Pancreas (tissue), 10 donors: ENCODE data around the gene DHX30. TPM values are rescaled to one million over a fixed set of nuclear protein-coding genes. Genes with fewer than 3 reads are reported as not detected.

Experiments used
- ATAC-seq, 4 donors: fragments of 200-7000 bp; cut with Tn5 transposase; one replicate each; pipeline versions ENCODE4 v1.8.0 to v1.9.1; 2020; ENCODE audit warnings: mild to moderate bottlenecking in 4 of 4, moderate library complexity in 4 of 4
- DNase-seq, 6 donors: peaks; one replicate each; pipeline ENCODE4 v3.0.0-alpha.2; 2020
- FAIRE-seq: peaks from 2 replicates; lab custom pipeline; 2012; peaks lifted over from hg19 to GRCh38; lab: Jason Lieb, UNC
- H3K27ac ChIP-seq, 4 donors: fragments of 200-600 bp; sonication (generic); 1 replicate in 3 of 4; 2 replicates in 1 of 4; pipeline versions ENCODE4 v1.5.0 to v1.8.0; 2020
- H3K27me3 ChIP-seq, 4 donors: fragments of 200-600 bp; one replicate each; pipeline ENCODE4 v1.8.0; 2021
- H3K36me3 ChIP-seq, 3 donors: fragments of 200-600 bp; sonication (generic) in 1 of 3; one replicate each; pipeline versions ENCODE4 v1.5.0 to v1.8.0; 2020 to 2021
- H3K4me1 ChIP-seq, 3 donors: fragments of 200-600 bp; one replicate each; pipeline ENCODE4 v1.8.0; 2021
- H3K4me3 ChIP-seq, 4 donors: fragments of 200-600 bp; sonication (generic) in 2 of 4; one replicate each; pipeline versions ENCODE4 v1.5.0 to v1.8.0; 2020 to 2021
- H3K9me3 ChIP-seq, 4 donors: fragments of 200-600 bp; one replicate each; pipeline ENCODE4 v1.8.0; 2021
- CTCF ChIP-seq, 4 donors: fragments of 200-600 bp; sonication (generic) in 3 of 4; IDR thresholded peaks; one replicate each; pipeline versions ENCODE4 v1.5.0 to v1.8.0; 2021; ENCODE audit warnings: antibody characterized with exemption in 4 of 4
- WGBS, 2 donors: extraction: QIAGEN DNeasy Blood & Tissue Kit; methylation state at CpG; one replicate each; pipeline ENCODE4 v1.1.7; 2013; 5-methylcytosine and 5-hydroxymethylcytosine counted together
- intact Hi-C, 3 donors: fragments of 100-400 bp; cut with DNase I; formaldehyde crosslinking; loops; one replicate each; pipeline versions ENCODE4 v1.11.1 to v1.14.2; 2022
- polyA plus RNA-seq, 2 donors: library from polyadenylated mRNA; stranded (reverse); fragments of 200-250 nt; gene quantifications; one replicate each; pipeline ENCODE4 v1.2.3, GENCODE V29; 2013
- total RNA-seq, 6 donors: library from RNA; stranded (reverse); fragmentation: NEBNext Ultra II Directional in 4 of 6; extraction: Animal tissue kit (Norgen Biotek cat#: 25700) in 4 of 6; gene quantifications; one replicate each; pipeline versions ENCODE4 v1.2.1 to v1.2.4, GENCODE V29; 2021 to 2023
- donor health status: healthy with polysubstance abuse.
- donor health status: DM: no; HTN: no; CAD: no; lungs with moderate emphysema.
- donor health status: DM: no; HTN: no; CAD: no.
- donor health status: control.
- donor health status: control.
- donor health status: Bipolar disorder and iron deficiency.
- donor health status: DM: yes; HTN: yes; CAD: no.
- donor health status: DM: no; HTN: no; CAD: no.
- donor health status: DM: no; HTN: no; CAD: no.
- donor health status: DM: yes; HTN: yes; CAD: no.

Gene DHX30
- total and polyA plus RNA-seq, 8 donors, result 19.7 to 53.8 (median 23.7) TPM

GRCh38 chr3:47874913-47875312, 72.0 kb downstream of the DHX30 start:
- H3K4me3 ChIP-seq, result no peak overlapping the region
- DNase-seq (no peak), FAIRE-seq (no peak), ATAC-seq (peak in 3 of 4 donors; percentile 24 to 58 (median 47))
- 11 to 14% methylated on average over 1 of the region's 1 CpG for WGBS, 2 donors
- intact Hi-C loops, result no loop called here
- peaks cover 0 to 21% (median 21%) of the 10 kb centered on the region in 3 donors for H3K36me3 ChIP-seq
- no peaks in the 10 kb centered on the region for H3K9me3 ChIP-seq
- H3K27me3 ChIP-seq, result no peaks in the 10 kb centered on the region
- H3K4me1 ChIP-seq, result peaks cover 0 to 6% (median 0%) of the 10 kb centered on the region in 3 donors
- no peak for TF ChIP-seq CTCF (IDR thresholded peaks at IDR 0.05)
- H3K27ac ChIP-seq, result peak overlapping the region in 1 of 4 donors; percentile 12

GRCh38 chr3:47877290-47877689, 74.4 kb downstream of the DHX30 start:
- H3K9me3 ChIP-seq, result no peaks in the 10 kb centered on the region
- no peak for TF ChIP-seq CTCF (IDR thresholded peaks at IDR 0.05)
- intact Hi-C loops, result no loop called here
- no peak overlapping the region for H3K27ac ChIP-seq
- H3K4me1 ChIP-seq, result peaks cover 0 to 6% (median 0%) of the 10 kb centered on the region in 3 donors
- ATAC-seq (no peak), FAIRE-seq (no peak), DNase-seq (no peak)
- H3K4me3 ChIP-seq, result no peak overlapping the region
- H3K27me3 ChIP-seq, result no peaks in the 10 kb centered on the region
- H3K36me3 ChIP-seq, result peaks cover 0 to 4% (median 0%) of the 10 kb centered on the region in 3 donors
- 90 to 91% methylated on average over 3 of the region's 3 CpGs for WGBS, 2 donors

GRCh38 chr3:47877719-47878118, 74.8 kb downstream of the DHX30 start:
- peaks cover 0 to 4% (median 0%) of the 10 kb centered on the region in 3 donors for H3K36me3 ChIP-seq
- no peak for FAIRE-seq
- H3K4me1 ChIP-seq, result peaks cover 0 to 6% (median 0%) of the 10 kb centered on the region in 3 donors
- no peaks in the 10 kb centered on the region for H3K27me3 ChIP-seq
- no peaks in the 10 kb centered on the region for H3K9me3 ChIP-seq
- intact Hi-C loops, result no loop called here
- ATAC-seq, result no peak
- TF ChIP-seq CTCF (IDR thresholded peaks at IDR 0.05), result no peak
- no peak overlapping the region for H3K4me3 ChIP-seq
- DNase-seq, result no peak
- H3K27ac ChIP-seq, result no peak overlapping the region

GRCh38 chr3:47882338-47882737, 79.4 kb downstream of the DHX30 start:
- Histone ChIP-seq H3K9me3 (no peaks in the 10 kb centered on the region), H3K36me3 (no peaks in the 10 kb centered on the region), H3K4me1 (no peaks in the 10 kb centered on the region), H3K4me3 (no peak overlapping the region), H3K27me3 (no peaks in the 10 kb centered on the region), H3K27ac (no peak overlapping the region)
- intact Hi-C loops, result no loop called here
- peak in 2 of 4 donors; percentile 12 to 14 for TF ChIP-seq CTCF (IDR thresholded peaks at IDR 0.05)
- DNase-seq, result no peak
- no peak for FAIRE-seq
- 96 to 98% methylated on average over 2 of the region's 2 CpGs for WGBS, 2 donors
- no peak for ATAC-seq

- FAIRE-seq (no peak), ATAC-seq (no peak), DNase-seq (no peak)
- H3K27ac ChIP-seq, result no peak overlapping the region
- WGBS, 2 donors, result 86 to 90% methylated on average over 3 of the region's 3 CpGs
- no peak overlapping the region for H3K4me3 ChIP-seq
- no peaks in the 10 kb centered on the region for H3K4me1 ChIP-seq
- no peaks in the 10 kb centered on the region for H3K27me3 ChIP-seq
- TF ChIP-seq CTCF (IDR thresholded peaks at IDR 0.05), result no peak
- intact Hi-C loops, result no loop called here
- H3K36me3 ChIP-seq, result no peaks in the 10 kb centered on the region
- no peaks in the 10 kb centered on the region for H3K9me3 ChIP-seq
Observed at GRCh38 chr3:47884603-47885002, 81.7 kb downstream of the DHX30 start.
